ENCODE measurements around the gene TSPY3. TPM values are rescaled to one million over a fixed set of nuclear protein-coding genes. Genes with fewer than 3 reads are reported as not detected.
"Not testable (repeated sequence)": the region's sequence is repeated elsewhere in the genome, so short reads cannot be mapped to it uniquely, and the experiment has no call there.

TSPY3 gene, protein sequence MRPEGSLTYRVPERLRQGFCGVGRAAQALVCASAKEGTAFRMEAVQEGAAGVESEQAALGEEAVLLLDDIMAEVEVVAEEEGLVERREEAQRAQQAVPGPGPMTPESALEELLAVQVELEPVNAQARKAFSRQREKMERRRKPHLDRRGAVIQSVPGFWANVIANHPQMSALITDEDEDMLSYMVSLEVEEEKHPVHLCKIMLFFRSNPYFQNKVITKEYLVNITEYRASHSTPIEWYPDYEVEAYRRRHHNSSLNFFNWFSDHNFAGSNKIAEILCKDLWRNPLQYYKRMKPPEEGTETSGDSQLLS
- not detected for total RNA-seq

DNA sequence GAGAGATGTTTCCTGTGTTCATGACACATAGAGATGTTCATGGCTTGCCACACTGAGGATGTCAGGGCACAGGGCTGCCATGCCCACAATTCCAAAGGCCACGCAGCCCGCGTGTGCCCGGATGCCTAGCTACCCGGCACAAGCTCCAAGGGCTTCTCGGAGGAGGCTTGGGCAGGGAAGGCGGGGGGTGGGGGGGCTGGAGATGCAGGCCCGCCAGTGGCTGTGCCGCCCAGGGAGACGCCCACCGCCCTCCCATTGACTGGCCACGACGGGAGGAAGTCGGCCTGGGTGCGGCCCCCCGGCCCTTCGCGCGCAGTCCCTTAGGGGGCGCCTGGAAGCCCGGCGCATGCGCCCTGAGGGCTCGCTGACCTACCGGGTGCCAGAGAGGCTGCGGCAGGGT, at the start of gene TSPY3:
Gene TSPY3, plus strand, starts transcription at position 301 of the 400 bp plus-strand sequence. Its CDS starts 46 bp downstream, at position 347.
- H3K4me3 ChIP-seq; H3K4me1 ChIP-seq; H3K9me3 ChIP-seq; H3K9ac ChIP-seq (ENCODE audit: low read depth in 2 of 2, low read length in 2 of 2); intact Hi-C loops (cut with DNase I); H3K27me3 ChIP-seq; H3K36me3 ChIP-seq; DNase-seq; H3K27ac ChIP-seq: not testable (repeated sequence)

DNA sequence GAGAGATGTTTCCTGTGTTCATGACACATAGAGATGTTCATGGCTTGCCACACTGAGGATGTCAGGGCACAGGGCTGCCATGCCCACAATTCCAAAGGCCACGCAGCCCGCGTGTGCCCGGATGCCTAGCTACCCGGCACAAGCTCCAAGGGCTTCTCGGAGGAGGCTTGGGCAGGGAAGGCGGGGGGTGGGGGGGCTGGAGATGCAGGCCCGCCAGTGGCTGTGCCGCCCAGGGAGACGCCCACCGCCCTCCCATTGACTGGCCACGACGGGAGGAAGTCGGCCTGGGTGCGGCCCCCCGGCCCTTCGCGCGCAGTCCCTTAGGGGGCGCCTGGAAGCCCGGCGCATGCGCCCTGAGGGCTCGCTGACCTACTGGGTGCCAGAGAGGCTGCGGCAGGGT, 40.7 kb upstream of the TSPY3 start, which contains the start of gene TSPY8:
Gene TSPY8, plus strand, starts transcription at position 301 of the 400 bp plus-strand sequence. Its CDS starts 46 bp downstream, at position 347.
- intact Hi-C loops (cut with DNase I); DNase-seq; H3K27ac ChIP-seq; H3K9ac ChIP-seq (ENCODE audit: low read depth in 2 of 2, low read length in 2 of 2); H3K36me3 ChIP-seq; H3K4me1 ChIP-seq; H3K27me3 ChIP-seq; H3K9me3 ChIP-seq; H3K4me3 ChIP-seq: not testable (repeated sequence)

DNA sequence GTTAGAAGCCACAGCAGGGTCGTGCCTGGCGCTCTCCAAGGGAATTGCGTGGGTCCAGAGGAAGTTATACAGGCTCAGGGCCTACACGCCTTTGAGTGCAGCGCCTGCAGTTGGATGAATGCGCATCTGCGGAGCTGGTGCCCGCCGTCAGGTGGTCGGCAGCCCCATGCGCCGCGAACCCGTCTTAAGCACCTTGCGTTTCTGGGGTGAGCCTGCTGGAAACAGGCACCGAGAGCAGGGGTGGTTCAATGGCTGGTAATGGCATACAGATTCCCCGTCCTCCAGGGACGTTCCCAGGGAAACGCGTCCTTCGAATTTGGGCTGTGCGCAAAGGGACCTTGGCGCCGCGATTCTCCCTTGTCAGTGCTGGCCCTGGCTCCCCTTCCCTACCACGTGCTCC, 1.7 kb upstream of the TSPY3 start:
- DNase-seq; intact Hi-C loops (cut with DNase I); H3K36me3 ChIP-seq: not testable (repeated sequence)

More for the DNA sequence above, 1.7 kb upstream of the TSPY3 start:
- H3K9me3 ChIP-seq; H3K4me1 ChIP-seq; H3K27me3 ChIP-seq; H3K9ac ChIP-seq (ENCODE audit: low read depth in 2 of 2, low read length in 2 of 2); H3K4me3 ChIP-seq; H3K27ac ChIP-seq: not testable (repeated sequence)

Other genes with a start within 250 kb of the TSPY3 start
- gene TSPY4, start 61.0 kb upstream of the TSPY3 start, total RNA-seq: not detected
- gene TSPY8, start 40.6 kb upstream of the TSPY3 start, total RNA-seq: not detected
- not detected for gene TSPY1, start 68.5 kb downstream of the TSPY3 start, total RNA-seq
- not detected for gene TSPY9, start 88.8 kb downstream of the TSPY3 start, total RNA-seq
- not detected for gene TSPY10, start 129.5 kb downstream of the TSPY3 start, total RNA-seq